NOMO-1 (cell line): ENCODE data around the gene ADGRE1.

Source experiments
- DNase-seq, 2 experiments: peaks; one replicate each; lab custom pipeline; 2025; ENCODE audit not compliant: unreplicated experiment in 2 of 2; lab: John Stamatoyannopoulos, UW

ADGRE1 gene

GRCh38 chr19:6947745-6948144, 60.4 kb downstream of the ADGRE1 start:
- no peak for DNase-seq

GRCh38 chr19:6948884-6949283, 61.5 kb downstream of the ADGRE1 start:
- no peak for DNase-seq

GRCh38 chr19:6952956-6953355, 65.6 kb downstream of the ADGRE1 start:
- DNase-seq, result no peak

- no peak for DNase-seq
Measured at GRCh38 chr19:6955082-6955481, 67.7 kb downstream of the ADGRE1 start.

GRCh38 chr19:6956573-6956972, 69.2 kb downstream of the ADGRE1 start:
- no peak for DNase-seq

- DNase-seq, result peak; percentile 16 to 25
Measured at GRCh38 chr19:6958791-6959190, 71.4 kb downstream of the ADGRE1 start.

GRCh38 chr19:6963244-6963852, 76.0 kb downstream of the ADGRE1 start:
- DNase-seq, result peak in 1 of 2 experiments; percentile 20

- no peak for DNase-seq
Measured at GRCh38 chr19:6963937-6964336, 76.6 kb downstream of the ADGRE1 start.

- DNase-seq, result peak; percentile 41 to 48
Measured at GRCh38 chr19:6967967-6968366, 80.6 kb downstream of the ADGRE1 start.

- no peak for DNase-seq
Measured at GRCh38 chr19:6969490-6969889, 82.1 kb downstream of the ADGRE1 start.

GRCh38 chr19:6970021-6970420, 82.6 kb downstream of the ADGRE1 start:
- DNase-seq, result peak; percentile 62 to 94

GRCh38 chr19:6970443-6970842, 83.1 kb downstream of the ADGRE1 start:
- peak; percentile 83 for DNase-seq

GRCh38 chr19:6971366-6971765, 84.0 kb downstream of the ADGRE1 start:
- DNase-seq, result no peak

GRCh38 chr19:6976197-6976596, 88.8 kb downstream of the ADGRE1 start:
- DNase-seq, result no peak

GRCh38 chr19:6979399-6979798, 92.0 kb downstream of the ADGRE1 start:
- DNase-seq, result no peak

GRCh38 chr19:6983448-6983847, 96.1 kb downstream of the ADGRE1 start:
- DNase-seq, result no peak

GRCh38 chr19:6987850-6988249, 100.5 kb downstream of the ADGRE1 start:
- DNase-seq, result peak; percentile 58 to 77

- no peak for DNase-seq
Measured at GRCh38 chr19:6988257-6988656, 100.9 kb downstream of the ADGRE1 start.
